OCI-LY7 (cell line): Measurements from ENCODE around the gene ZIC5. TPM values are rescaled to one million over a fixed set of nuclear protein-coding genes. Genes with fewer than 3 reads are reported as not detected.

ENCODE experiments used
- BruUV-seq: library from RNA; stranded (reverse); fragments of 400-500 nt; replicated peaks from 2 replicates; lab custom pipeline; 2021; lab: Mats Ljungman, UMichigan
- CTCF ChIA-PET: fragments of 300-600 bp; sonication (Branson Sonifier 250); formaldehyde crosslinking; loops from one replicate; lab custom pipeline; 2022; ENCODE audit warnings: antibody characterized with exemption; ENCODE audit not compliant: unreplicated experiment; lab: Charles Lee
- POLR2A ChIA-PET: fragments of 300-600 bp; sonication (Branson Sonifier 250); formaldehyde crosslinking; loops from one replicate; lab custom pipeline; 2022; ENCODE audit warnings: antibody characterized with exemption; lab: Charles Lee
- DNase-seq: peaks from one replicate; pipeline ENCODE4 v3.0.0-alpha.2; 2015; ENCODE audit warnings: low spot score
- H2AFZ ChIP-seq: fragments of 200-600 bp; sonication (generic), shearing (Covaris generic); 2 replicates; pipeline ENCODE4 v1.6.1; 2014; ENCODE audit warnings: mild to moderate bottlenecking, antibody characterized with exemption, low read length, moderate library complexity
- H3K27ac ChIP-seq: fragments of 200-600 bp; sonication (generic); 2 replicates; pipeline ENCODE4 v1.5.1; 2014; ENCODE audit warnings: mixed run types, low read depth, mild to moderate bottlenecking, moderate library complexity, low read length, inconsistent platforms; ENCODE audit not compliant: poor library complexity, severe bottlenecking
- H3K36me3 ChIP-seq: fragments of 200-600 bp; sonication (generic); 2 replicates; pipeline ENCODE4 v1.6.1; 2014; ENCODE audit warnings: mild to moderate bottlenecking, antibody characterized with exemption, low read length, moderate library complexity, mixed read lengths; ENCODE audit not compliant: insufficient read depth
- H3K4me1 ChIP-seq: fragments of 200-600 bp; sonication (generic); 2 replicates; pipeline ENCODE4 v1.5.1; 2014; ENCODE audit warnings: mild to moderate bottlenecking, low read length; ENCODE audit not compliant: insufficient read depth, poor library complexity, severe bottlenecking
- H3K4me2 ChIP-seq: fragments of 200-600 bp; sonication (generic); 2 replicates; pipeline ENCODE4 v1.6.1; 2014; ENCODE audit warnings: mild to moderate bottlenecking, low read length
- H3K4me3 ChIP-seq: fragments of 200-600 bp; sonication (generic); 2 replicates; pipeline ENCODE4 v1.5.1; 2014; ENCODE audit warnings: mild to moderate bottlenecking, low read depth, low read length; ENCODE audit not compliant: poor library complexity, severe bottlenecking
- H3K79me2 ChIP-seq: fragments of 200-600 bp; sonication (generic); 2 replicates; pipeline ENCODE4 v1.6.1; 2016; ENCODE audit warnings: low read depth, mild to moderate bottlenecking, low read length, moderate library complexity, mixed read lengths; ENCODE audit not compliant: insufficient read depth
- H3K9me2 ChIP-seq: fragments of 200-600 bp; sonication (generic); 2 replicates; pipeline ENCODE4 v1.6.1; 2016; ENCODE audit warnings: mild to moderate bottlenecking, low read length, mixed read lengths; ENCODE audit not compliant: insufficient read depth
- H3K9me3 ChIP-seq: fragments of 200-600 bp; sonication (generic); 2 replicates; pipeline ENCODE4 v1.6.1; 2014; ENCODE audit warnings: mild to moderate bottlenecking, mixed run types, low read length, mixed read lengths
- H4K20me1 ChIP-seq: fragments of 200-600 bp; sonication (generic); 2 replicates; pipeline ENCODE4 v1.6.1; 2014; ENCODE audit warnings: mild to moderate bottlenecking, antibody characterized with exemption, low read length, moderate library complexity, mixed read lengths; ENCODE audit not compliant: insufficient read depth
- CTCF ChIP-seq: fragments of 200-600 bp; sonication (generic); conservative IDR thresholded peaks from 2 replicates; pipeline ENCODE4 v1.5.1; 2014; ENCODE audit warnings: mild to moderate bottlenecking, antibody characterized with exemption, low read length, moderate library complexity, mixed read lengths
- EZH2phosphoT487 ChIP-seq: fragments of 200-600 bp; sonication (generic); IDR thresholded peaks from 2 replicates; pipeline ENCODE4 v1.6.1; 2018; ENCODE audit warnings: low read depth, borderline replicate concordance, mild to moderate bottlenecking, mixed run types, antibody characterized with exemption, low read length, moderate library complexity, mixed read lengths
- intact Hi-C: fragments of 100-400 bp; cut with micrococcal nuclease; formaldehyde crosslinking; loops from one replicate; pipeline ENCODE4 v1.10.0; 2022; ENCODE audit not compliant: unreplicated experiment
- total RNA-seq, 2 experiments: library from RNA; depleted of rRNA in 1 of 2; stranded (reverse); fragments of >200 nt in 1 of 2; shearing (Covaris generic) in 1 of 2; gene quantifications; 2 replicates each; pipeline ENCODE4 v1.2.3, GENCODE V29; 2014 to 2022

Gene ZIC5
- total RNA-seq, 2 experiments from 2014 or later = not detected

- Histone ChIP-seq H3K79me2 (no peaks in the 10 kb centered on the region), H3K4me1 (no peaks in the 10 kb centered on the region), H2AFZ (no peak overlapping the region), H3K27ac (no peak overlapping the region), H4K20me1 (no peaks in the 10 kb centered on the region), H3K36me3 (no peaks in the 10 kb centered on the region), H3K9me2 (no peaks in the 10 kb centered on the region), H3K4me3 (no peak overlapping the region), H3K9me3 (no peaks in the 10 kb centered on the region), H3K4me2 (no peak overlapping the region)
- no TSS peak for BruUV-seq
- ChIA-PET POLR2A (interaction anchor here (0.7 kb wide), 1 partner anchor 42 kb away, joined by 3 read pairs; no protein-coding TSS in a partner anchor), CTCF (no interaction called here)
- TF ChIP-seq EZH2phosphoT487 (no peak), CTCF (no peak)
- no peak for DNase-seq
- intact Hi-C loops = no loop called here
Observed at GRCh38 chr13:99995589-99996380, 24.2 kb upstream of the ZIC5 start.

GRCh38 chr13:99995104-99995588, 23.6 kb upstream of the ZIC5 start:
- no TSS peak for BruUV-seq
- CTCF ChIA-PET = no interaction called here
- Histone ChIP-seq H3K4me1 (no peaks in the 10 kb centered on the region), H2AFZ (no peak overlapping the region), H3K36me3 (no peaks in the 10 kb centered on the region), H4K20me1 (no peaks in the 10 kb centered on the region), H3K9me3 (no peaks in the 10 kb centered on the region), H3K27ac (no peak overlapping the region), H3K4me3 (no peak overlapping the region), H3K79me2 (no peaks in the 10 kb centered on the region), H3K9me2 (no peaks in the 10 kb centered on the region), H3K4me2 (no peak overlapping the region)
- intact Hi-C loops = no loop called here
- DNase-seq = no peak
- POLR2A ChIA-PET = no interaction called here
- no peak for TF ChIP-seq EZH2phosphoT487
- TF ChIP-seq CTCF = no peak

- TF ChIP-seq EZH2phosphoT487 (no peak), CTCF (no peak)
- Histone ChIP-seq H3K36me3 (no peaks in the 10 kb centered on the region), H3K27ac (no peak overlapping the region), H3K4me3 (no peak overlapping the region), H3K79me2 (no peaks in the 10 kb centered on the region), H4K20me1 (no peaks in the 10 kb centered on the region), H3K9me2 (no peaks in the 10 kb centered on the region), H2AFZ (no peak overlapping the region), H3K9me3 (no peaks in the 10 kb centered on the region), H3K4me1 (no peaks in the 10 kb centered on the region), H3K4me2 (no peak overlapping the region)
- intact Hi-C loops = no loop called here
- ChIA-PET POLR2A (no interaction called here), CTCF (no interaction called here)
- DNase-seq = no peak
- no TSS peak for BruUV-seq
Observed at GRCh38 chr13:99994638-99995020, 23.1 kb upstream of the ZIC5 start.
